ENCODE measurements around the gene KIN. TPM values are rescaled to one million over a fixed set of nuclear protein-coding genes. Genes with fewer than 3 reads are reported as not detected.

The KIN gene
- polyA plus RNA-seq, 1 of the 3 experiments (the other 2 are of a cell fraction), result 3.2 TPM

GRCh38 chr10:7788639-7789286, 970 bp upstream of the KIN start (continued):
- TF ChIP-seq, protein P1, sequence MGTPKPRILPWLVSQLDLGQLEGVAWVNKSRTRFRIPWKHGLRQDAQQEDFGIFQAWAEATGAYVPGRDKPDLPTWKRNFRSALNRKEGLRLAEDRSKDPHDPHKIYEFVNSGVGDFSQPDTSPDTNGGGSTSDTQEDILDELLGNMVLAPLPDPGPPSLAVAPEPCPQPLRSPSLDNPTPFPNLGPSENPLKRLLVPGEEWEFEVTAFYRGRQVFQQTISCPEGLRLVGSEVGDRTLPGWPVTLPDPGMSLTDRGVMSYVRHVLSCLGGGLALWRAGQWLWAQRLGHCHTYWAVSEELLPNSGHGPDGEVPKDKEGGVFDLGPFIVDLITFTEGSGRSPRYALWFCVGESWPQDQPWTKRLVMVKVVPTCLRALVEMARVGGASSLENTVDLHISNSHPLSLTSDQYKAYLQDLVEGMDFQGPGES (IDR thresholded peaks at IDR 0.05; ENCODE audit: low read depth, low read length), result no peak
- no peak for TF ChIP-seq NFIC (IDR thresholded peaks at IDR 0.05; ENCODE audit: borderline replicate concordance)
- no peak for TF ChIP-seq RFX5 (IDR thresholded peaks at IDR 0.05; ENCODE audit: low read length)

GRCh38 chr10:7787150-7787856, 490 bp downstream of the KIN start:
- Histone ChIP-seq H3K27ac (ENCODE audit: low read depth in 2 of 2, low read length in 1 of 2) (peak overlapping the region; percentile 65; a peak in 2 of 4 replicates), H3F3A (replicated peaks; ENCODE audit: insufficient read depth) (peaks cover 6% of the 10 kb centered on the region), H3K79me2 (ENCODE audit: insufficient read depth) (peaks cover 100% of the 10 kb centered on the region), H3K9ac (peak overlapping the region; percentile 88), H3K4me3 (ENCODE audit: low read depth in 2 of 2, low read length in 1 of 2) (peak overlapping the region; percentile 85 to 92), H3K9me2 (no peaks in the 10 kb centered on the region), H3K9me3 (no peaks in the 10 kb centered on the region), H3K36me3 (replicated peaks in 1 of 2; ENCODE audit: control insufficient read depth in 1 of 2, insufficient read depth in 2 of 2, low read length in 1 of 2) (peaks cover 6 to 11% of the 10 kb centered on the region in 2 experiments), H3K4me1 (ENCODE audit: control insufficient read depth in 1 of 2, insufficient read depth in 2 of 2, low read depth in 1 of 2, low read length in 1 of 2) (peaks cover 7 to 14% of the 10 kb centered on the region in 2 experiments; a peak in 3 of 4 replicates), H3K4me2 (peak overlapping the region; percentile 86), H3K27me3 (ENCODE audit: insufficient read depth) (no peaks in the 10 kb centered on the region), H4K20me1 (ENCODE audit: insufficient read depth) (peaks cover 62% of the 10 kb centered on the region), H2AFZ (ENCODE audit: low read depth) (peak overlapping the region; percentile 68)
- TF ChIP-seq FOXM1 (IDR thresholded peaks at IDR 0.05; ENCODE audit: low read depth) (no peak), CTCF (IDR thresholded peaks at IDR 0.05) (no peak), GABPA (IDR thresholded peaks at IDR 0.05; ENCODE audit: low read depth) (no peak), TCF12 (IDR thresholded peaks at IDR 0.05) (no peak), CHD2 (IDR thresholded peaks at IDR 0.05; ENCODE audit: low read length, partially characterized antibody) (no peak), RFX5 (IDR thresholded peaks at IDR 0.05; ENCODE audit: low read length) (no peak), EP300 (IDR thresholded peaks at IDR 0.05; ENCODE audit: borderline replicate concordance in 1 of 2, low read depth in 1 of 2, low read length in 1 of 2) (no peak), MXI1 (IDR thresholded peaks at IDR 0.05; ENCODE audit: low read depth, low read length) (no peak; the same call in 1 of the 2 replicates), TAF1 (IDR thresholded peaks at IDR 0.05; ENCODE audit: borderline replicate concordance, low read depth, low read length) (no peak), MAX (IDR thresholded peaks at IDR 0.05; ENCODE audit: low read depth) (no peak), RAD21 (IDR thresholded peaks at IDR 0.05; ENCODE audit: low read length) (no peak), JUND (IDR thresholded peaks at IDR 0.05) (no peak), NFIC (IDR thresholded peaks at IDR 0.05; ENCODE audit: borderline replicate concordance) (no peak)
- TF ChIP-seq, protein P2, sequence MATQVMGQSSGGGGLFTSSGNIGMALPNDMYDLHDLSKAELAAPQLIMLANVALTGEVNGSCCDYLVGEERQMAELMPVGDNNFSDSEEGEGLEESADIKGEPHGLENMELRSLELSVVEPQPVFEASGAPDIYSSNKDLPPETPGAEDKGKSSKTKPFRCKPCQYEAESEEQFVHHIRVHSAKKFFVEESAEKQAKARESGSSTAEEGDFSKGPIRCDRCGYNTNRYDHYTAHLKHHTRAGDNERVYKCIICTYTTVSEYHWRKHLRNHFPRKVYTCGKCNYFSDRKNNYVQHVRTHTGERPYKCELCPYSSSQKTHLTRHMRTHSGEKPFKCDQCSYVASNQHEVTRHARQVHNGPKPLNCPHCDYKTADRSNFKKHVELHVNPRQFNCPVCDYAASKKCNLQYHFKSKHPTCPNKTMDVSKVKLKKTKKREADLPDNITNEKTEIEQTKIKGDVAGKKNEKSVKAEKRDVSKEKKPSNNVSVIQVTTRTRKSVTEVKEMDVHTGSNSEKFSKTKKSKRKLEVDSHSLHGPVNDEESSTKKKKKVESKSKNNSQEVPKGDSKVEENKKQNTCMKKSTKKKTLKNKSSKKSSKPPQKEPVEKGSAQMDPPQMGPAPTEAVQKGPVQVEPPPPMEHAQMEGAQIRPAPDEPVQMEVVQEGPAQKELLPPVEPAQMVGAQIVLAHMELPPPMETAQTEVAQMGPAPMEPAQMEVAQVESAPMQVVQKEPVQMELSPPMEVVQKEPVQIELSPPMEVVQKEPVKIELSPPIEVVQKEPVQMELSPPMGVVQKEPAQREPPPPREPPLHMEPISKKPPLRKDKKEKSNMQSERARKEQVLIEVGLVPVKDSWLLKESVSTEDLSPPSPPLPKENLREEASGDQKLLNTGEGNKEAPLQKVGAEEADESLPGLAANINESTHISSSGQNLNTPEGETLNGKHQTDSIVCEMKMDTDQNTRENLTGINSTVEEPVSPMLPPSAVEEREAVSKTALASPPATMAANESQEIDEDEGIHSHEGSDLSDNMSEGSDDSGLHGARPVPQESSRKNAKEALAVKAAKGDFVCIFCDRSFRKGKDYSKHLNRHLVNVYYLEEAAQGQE (IDR thresholded peaks at IDR 0.05; ENCODE audit: low read depth, low read length), result no peak
- TF ChIP-seq, protein P3, sequence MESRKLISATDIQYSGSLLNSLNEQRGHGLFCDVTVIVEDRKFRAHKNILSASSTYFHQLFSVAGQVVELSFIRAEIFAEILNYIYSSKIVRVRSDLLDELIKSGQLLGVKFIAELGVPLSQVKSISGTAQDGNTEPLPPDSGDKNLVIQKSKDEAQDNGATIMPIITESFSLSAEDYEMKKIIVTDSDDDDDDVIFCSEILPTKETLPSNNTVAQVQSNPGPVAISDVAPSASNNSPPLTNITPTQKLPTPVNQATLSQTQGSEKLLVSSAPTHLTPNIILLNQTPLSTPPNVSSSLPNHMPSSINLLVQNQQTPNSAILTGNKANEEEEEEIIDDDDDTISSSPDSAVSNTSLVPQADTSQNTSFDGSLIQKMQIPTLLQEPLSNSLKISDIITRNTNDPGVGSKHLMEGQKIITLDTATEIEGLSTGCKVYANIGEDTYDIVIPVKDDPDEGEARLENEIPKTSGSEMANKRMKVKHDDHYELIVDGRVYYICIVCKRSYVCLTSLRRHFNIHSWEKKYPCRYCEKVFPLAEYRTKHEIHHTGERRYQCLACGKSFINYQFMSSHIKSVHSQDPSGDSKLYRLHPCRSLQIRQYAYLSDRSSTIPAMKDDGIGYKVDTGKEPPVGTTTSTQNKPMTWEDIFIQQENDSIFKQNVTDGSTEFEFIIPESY (IDR thresholded peaks at IDR 0.05; ENCODE audit: borderline replicate concordance, low read depth), result no peak
- POLR2A ChIA-PET, result interaction anchor here (1.0 to 2.1 kb wide), 3 partner anchors 10 to 31 kb away, joined by 3 to 9 read pairs (median 5); partner anchors contain the start of gene TAF3
- DNase-seq, result no peak
- CTCF ChIA-PET, result interaction anchor here (0.9 to 1.1 kb wide), 2 partner anchors 10 kb away, joined by 3 read pairs; no protein-coding TSS in a partner anchor
- 8% methylated on average over 6 of the region's 26 CpGs for WGBS (ENCODE audit: low lambda C conversion rate)

All from SK-N-SH (cell line).